HG03064 (cell line): ENCODE results near the gene CARD11.
"Not testable (repeated sequence)": the region's sequence is repeated elsewhere in the genome, so short reads cannot be mapped to it uniquely, and the experiment has no call there.

Experiments
- ATAC-seq: cut with Tn5 transposase; IDR thresholded peaks from one replicate; pipeline ENCODE4 v1.9.1; 2021; ENCODE audit warnings: low read depth; ENCODE audit not compliant: unreplicated experiment

The CARD11 gene

DNA sequence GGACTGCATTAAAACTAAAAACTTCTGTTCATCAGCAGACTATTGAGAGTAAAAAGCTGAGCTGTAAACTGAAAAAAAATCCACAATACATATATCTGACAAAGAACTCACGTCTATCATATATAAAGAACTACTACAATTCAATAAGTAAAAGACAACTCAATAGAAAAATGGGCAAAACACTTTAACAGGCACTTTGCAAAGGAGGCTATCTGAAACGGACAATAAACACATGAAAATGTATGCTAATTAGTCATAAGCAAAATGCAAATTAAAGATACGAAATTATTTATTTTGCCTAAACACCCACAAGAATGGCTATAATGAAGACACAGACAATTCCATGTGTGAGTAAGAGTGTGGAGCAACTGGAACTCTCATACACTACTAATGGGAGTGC, 18.1 kb downstream of the CARD11 start:
- ATAC-seq = no peak

DNA sequence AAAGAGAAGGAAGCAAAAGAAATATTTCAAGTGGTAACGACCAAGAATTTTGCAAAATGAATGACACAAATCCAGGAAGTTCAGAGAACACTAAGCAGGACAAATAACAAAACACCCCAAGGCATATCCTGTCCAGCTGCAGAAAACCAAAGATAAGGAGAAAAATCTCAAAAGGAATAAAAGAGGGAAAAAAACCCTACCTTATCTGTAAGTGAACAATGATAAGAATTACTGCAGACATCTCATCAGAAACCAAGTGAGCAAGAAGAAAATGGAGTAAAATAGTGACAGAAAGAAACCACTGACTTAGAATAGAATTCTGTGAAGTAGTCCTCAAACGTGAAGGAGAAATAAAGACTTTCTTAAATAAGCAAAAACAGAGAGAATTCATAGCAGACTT, 21.8 kb downstream of the CARD11 start:
- ATAC-seq = no peak

DNA sequence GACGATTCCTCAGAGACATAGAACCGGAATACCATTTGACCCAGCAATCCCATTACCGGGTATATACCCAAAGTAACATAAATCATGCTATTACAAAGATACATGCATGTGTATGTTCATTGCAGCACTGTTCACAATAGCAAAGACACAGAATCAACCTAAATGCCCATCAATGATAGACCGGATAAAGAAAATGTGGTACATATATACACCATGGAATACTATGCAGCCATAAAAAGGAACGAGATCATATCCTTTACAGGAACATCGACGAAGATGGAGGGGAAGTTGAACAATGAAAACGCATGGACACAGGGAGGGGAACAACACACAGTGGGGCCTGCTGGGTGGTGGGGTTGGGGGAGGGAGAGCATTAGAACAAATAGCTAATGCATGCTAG, 22.4 kb downstream of the CARD11 start:
- ATAC-seq = not testable (repeated sequence)

DNA sequence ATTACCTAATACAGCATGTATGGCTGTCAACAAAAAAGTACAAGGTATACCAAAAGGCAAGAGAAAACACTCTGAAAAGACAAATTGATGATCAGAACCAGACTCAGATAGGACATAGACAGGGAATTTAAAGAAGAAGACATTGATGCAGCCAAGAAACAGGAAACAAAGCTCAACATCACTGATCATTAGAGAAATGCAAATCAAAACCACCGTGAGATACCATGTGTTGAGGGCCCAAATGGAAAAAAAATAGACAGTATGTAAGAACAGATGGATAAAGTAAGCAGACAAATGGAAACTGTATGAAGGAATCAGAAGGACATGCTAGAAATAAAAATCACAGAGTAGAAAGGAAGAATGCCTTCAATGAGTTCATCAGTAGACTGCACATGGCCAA, 23.3 kb downstream of the CARD11 start:
- ATAC-seq = no peak

DNA sequence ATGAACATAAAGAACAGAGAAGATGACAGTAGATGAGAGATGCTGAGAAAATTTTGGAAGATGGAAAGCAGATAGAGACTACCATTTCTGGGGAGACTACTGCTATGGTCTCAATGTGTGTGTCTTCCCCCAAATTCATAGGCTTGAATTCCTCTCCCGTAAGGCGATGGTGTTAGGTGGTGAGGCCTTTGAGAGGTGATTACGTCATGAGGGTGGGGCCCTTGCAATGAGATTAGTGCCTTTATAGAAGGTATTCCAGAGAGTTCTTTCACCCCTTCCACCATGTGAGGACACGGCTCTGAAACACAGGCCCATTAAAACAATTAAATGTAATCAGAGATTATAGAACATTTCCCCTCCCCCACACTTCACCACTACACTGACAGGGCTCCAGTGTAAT, 23.9 kb downstream of the CARD11 start:
- no peak for ATAC-seq

DNA sequence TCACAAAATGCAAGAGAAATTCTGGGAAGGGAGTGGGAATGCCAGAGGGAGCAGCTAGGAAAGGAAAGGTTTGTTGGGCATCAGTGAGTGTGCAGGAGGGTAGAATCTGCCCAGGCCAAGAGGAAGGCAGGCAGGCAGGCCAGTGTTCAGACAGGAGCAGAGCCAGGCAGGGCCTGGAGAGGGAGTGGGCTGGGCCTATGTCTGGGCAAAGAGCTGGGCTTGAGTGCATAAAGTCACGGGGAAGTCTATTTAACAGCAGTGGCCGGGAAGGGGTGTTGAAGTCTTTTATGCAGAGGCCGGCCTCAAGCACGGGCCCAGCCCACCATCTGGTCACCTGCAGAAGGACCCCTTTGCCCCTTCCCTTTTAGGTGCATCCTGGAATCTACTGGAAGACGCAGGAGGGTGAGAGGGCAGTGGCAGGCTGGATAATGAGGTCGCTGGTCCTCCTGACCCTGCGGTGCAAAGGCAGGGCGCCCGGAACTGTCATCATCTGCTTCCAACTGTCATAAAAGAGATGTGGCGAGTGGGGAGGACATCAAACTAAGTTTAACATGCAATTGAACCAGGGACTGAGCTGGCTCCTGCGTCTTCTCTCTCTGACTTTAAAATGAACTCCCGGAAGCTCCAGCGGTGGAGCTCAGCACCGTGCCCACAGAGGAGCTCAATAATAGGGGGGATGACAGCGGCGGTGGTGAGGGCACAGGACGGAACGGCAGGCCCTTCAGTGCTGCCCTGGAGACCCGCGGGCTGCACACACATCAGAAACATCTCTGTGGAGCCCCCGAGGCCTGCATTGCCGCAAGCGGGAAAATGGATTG, 29.5 kb downstream of the CARD11 start:
- ATAC-seq = no peak

DNA sequence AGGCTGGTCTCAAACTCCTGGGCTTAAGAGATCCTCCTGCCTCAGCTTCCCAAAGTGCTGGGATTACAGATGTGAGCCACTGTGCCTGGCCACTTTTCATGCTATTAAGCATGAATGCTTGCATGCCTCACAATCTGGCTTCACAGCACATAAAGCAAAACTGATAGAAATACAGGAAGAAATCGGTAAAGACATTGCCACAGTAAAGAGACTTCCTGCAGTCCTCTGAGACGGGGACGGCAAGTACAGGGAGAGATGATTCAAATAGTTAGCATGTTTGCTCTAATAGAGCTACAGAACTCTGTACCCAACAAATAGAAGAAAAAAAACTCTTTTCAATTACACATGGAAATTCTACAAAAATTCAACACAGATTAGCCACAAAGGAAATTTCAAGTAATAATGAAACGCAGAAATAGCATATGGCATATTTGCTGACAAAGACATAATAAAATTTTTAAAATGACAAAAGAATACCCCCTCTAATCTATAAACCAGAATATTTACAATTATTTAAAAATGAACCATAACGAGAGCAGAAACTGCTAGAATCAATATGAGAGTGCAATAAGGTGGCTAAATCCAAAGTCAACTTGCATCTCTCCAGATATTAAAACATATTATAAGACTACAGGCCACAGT, 32.3 kb downstream of the CARD11 start:
- no peak for ATAC-seq

DNA sequence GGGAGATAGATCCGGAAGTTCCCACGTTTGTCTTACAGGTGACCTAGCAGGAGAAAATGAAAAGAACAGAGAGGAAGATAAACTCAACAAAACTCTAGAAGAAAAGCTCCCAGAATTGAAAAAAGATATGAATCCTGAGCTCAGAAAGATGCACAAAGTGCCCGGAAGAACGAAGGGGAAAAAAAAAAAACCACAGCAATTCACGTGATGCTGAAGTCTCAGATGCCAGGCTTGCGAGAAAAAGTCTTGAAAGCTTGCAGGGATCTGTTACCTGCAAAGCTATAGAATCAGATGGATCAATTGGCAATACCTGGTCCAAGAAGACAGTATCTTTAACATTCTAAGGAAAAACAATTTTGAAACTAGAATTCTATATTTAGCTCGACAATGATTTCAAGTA, 33.5 kb downstream of the CARD11 start:
- no peak for ATAC-seq

DNA sequence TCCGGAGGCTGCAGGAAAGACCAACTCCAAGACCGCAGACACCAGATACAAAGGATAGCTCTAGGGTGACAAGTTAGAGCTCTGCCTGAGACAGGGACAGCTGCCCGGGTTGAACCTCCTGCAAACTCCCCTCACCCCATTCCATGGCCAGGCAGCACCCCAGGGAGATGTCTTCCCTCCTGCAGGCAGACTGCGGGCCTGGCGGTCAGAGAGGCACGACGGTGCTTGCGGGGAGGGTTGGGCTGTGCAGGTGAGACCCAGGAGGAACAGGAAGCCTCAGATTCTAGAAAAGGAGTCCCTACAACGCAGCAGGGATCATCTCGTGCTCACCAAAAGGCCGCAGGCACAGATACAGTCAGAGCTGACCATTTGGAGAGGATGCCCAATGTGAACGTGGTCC, 34.6 kb downstream of the CARD11 start:
- ATAC-seq = no peak

DNA sequence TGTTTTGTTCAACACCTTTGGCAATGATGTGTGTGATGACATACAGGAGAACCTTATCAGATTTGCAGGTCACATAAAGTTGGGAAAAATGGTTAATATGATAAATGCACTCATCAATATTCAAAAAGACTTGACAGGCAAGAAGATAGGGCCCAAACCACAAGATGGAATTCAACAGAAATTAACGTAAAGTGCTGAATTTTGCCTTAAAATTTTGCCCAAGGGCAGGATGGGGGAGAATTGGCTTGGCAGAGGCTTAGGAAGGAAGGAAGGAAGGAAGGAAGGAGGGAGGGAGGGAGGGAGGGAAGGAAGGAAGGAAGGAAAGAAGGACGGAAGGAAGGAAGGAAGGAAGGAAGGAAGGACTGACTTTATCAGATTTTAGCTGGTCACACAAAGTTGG, 35.3 kb downstream of the CARD11 start:
- no peak for ATAC-seq

DNA sequence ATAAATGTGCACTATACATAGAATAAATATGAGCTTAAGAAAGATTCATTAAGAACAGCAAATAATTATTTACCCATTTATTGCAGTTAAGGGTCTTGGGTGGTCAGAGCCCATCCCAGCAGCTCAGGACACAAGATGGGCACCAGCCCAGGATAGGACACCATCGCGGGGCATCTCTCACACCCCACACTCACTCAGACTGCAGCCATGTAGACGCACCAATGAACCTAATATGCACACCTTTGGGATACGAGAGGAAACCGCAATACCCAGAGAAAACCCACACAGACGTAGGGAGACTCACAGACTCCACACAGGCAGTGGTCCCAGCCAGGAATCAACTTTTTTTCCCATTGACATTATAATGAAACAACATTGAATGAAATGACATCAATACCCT, 36.0 kb downstream of the CARD11 start:
- ATAC-seq = no peak

DNA sequence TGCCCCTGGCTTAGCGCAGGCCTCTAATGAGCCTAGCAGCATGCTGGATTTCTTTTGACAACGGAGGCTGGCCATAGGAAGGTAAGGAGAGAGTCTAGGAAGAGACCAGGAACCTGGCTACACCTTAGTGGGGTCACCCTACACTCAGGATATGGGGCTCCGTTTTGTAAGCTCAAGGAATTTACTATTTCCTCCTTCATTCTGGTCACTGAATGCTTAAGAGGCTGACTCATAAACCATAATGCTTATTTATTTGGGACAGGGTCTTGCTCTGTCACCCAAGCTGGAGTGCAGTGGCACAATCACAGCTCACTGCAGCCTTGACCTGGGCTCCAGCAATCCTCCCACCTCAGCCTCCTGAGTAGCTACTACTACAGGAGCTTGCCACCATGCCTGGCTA, 38.4 kb downstream of the CARD11 start:
- no peak for ATAC-seq

DNA sequence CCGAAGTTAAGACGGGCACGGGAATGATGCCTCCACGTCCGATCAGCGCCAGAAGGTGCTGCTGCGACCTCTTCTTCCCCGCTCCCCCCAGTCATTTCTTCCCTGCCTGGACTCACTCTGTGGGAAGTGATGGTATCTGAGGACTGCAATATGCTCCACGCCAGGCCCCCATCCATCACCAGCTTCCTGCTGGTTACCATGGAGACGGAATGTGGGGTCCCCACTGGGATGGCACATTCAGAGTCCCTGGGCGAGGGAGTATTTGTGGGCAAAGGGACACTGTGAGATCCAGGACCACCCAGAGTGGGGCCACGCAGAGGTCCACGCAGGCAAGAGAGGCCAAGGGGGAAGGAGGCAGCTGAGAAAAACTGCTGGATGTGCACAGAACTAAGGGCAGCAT, 39.7 kb downstream of the CARD11 start:
- no peak for ATAC-seq

DNA sequence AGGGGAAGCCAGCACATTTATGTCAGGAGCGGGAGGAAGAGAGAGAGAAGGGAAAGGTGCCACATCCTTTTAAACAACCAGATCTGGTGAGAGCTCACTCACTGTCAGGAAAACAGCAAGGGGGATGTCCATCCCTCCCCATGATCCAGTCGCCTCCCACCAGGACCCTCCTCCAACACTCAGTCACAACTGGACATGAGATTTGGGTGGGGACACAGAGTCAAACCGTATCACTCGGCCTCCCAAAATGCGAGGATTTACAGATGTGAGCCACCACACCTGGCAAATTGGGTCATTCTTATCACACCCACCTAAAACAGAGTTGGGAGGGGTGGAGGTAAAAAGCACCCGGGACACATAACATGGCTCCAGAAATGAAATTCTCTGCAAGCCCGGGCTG, 41.0 kb downstream of the CARD11 start:
- no peak for ATAC-seq

DNA sequence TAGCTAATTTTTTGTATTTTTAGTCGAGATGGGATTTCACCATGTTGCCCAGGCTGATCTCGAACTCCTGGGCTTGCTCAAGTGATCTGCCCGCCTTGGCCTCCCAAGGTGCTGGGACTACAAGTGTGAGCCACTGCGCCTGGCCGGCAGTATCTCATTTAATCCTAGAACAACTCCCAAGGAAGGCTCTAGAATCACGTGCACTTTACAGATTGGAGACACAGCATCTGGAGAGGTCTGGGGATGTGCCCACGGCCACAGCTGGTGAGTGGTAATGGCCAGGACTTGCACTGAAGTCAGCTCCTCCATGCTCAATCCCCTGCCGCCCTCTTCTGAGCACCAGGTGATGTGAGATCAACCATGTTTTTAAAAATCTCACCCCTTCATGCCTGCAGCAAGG, 43.1 kb downstream of the CARD11 start:
- ATAC-seq = no peak

DNA sequence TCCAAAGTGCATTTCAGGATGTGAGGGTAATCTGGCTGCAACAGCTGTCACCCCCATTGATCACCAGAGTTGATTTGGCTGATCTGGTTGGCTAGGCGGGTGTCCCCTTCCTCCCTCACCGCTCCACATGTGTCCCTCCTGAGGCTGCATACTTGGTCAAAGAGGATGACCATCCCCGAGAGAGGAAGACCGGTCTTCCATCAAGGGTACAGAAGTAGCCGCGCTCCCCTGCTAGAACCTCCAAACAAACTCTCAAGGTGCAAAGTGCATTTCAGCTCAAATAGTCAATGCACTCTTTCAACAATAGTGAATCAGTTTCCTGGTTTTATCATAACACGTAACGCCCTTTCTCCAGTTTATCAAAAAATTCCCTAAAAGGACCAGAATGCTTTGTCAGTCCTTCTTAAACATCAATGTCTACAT, 44.6 kb downstream of the CARD11 start:
- no peak for ATAC-seq

DNA sequence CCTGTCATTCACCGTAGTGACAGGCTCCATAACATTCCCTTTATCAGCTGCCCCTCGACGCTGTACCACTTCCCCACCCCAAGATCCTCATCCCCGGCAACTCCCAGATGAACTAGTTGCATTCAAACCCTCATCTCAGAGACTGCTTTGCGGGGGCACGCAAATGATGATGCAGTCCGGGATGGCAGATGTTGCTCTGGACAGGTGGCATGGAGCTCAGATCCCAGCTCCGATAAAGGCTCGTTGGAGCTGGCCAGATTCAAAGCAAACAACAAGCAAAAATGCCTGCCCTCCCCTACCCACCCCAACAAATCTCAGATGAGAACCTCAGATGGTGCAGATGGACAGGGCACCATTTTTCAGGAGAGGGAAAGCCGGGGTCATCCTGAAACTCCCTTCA, 46.7 kb downstream of the CARD11 start:
- no peak for ATAC-seq

DNA sequence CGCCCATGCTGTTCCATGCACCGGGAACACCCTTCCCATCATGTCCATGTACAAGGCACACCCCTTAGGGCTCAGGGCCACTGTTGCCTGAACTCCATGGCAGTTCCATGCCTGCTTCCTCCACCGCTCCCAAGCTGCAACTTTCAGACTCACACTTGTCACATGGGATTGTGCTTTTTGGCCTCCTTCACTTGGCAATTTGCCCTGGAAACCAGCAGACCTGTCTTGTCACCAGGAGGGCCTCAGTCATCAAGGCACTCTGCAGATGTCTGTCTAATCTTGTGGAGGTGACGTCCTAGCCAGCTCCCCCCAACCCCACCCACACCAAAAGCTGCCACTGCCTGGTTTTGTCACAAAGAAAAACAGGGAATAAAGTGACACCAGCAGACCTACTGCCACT, 47.5 kb downstream of the CARD11 start:
- ATAC-seq = no peak

DNA sequence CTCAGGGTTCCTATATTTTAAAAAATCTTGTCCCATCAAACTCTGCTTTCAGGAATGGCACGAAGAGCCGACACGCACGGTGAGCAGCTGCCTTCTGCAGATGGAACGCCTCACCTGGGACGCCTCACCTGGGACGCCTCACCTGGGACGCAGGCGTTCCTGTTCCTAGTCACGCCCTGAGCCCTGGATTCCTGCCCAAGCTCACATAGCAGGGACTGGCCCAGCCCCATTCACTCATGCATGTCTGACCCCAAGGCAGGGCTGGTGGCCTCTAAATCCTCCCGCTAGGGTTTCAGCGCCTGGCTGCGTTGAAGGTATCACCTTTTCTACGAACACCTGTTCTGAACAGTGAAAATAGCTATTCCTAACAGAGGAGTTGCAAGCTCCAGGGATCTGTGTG, 49.8 kb downstream of the CARD11 start:
- ATAC-seq = no peak

DNA sequence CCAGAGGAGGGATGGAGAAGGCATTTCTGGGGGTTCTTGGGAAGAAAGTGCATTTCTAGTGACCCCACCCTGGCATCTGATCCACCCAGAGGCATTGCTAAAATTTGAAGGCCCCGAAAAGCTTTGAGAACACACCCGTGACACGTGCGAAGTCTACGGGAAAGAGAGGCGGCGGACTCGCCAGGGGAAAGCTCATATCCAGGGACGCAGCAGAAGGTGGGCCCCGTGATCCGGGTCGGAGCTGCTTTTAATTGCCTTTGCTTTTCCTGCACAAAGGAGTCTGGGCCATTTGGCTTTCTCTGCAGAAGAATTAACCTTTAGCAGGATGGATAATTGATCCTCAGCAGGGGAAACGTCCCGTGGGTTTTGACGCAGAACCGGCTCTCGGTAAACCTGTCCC, 50.3 kb downstream of the CARD11 start:
- no peak for ATAC-seq

DNA sequence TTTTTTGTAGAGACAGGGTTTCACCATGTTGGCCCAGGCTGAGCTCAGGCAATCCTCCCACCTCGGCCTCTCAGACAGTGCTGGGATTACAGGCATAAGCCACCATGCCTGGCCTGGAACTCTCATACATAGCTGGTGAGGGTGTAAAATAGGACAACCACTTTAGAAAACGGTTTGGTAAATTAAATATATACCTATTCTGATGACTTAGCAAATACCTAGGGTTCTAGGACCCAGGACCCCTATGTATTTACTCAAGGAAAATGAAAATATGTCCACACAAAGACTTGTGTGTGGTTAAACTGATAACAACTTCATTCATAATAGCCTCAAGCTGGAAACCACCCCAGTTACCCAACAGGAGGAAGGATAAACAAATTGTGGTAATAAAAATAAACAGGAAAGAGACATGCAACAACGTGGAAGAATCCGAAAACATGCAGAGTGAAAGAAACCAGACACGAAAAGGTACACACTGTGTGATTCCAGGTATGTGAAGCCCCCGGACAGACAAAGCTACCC, 52.7 kb downstream of the CARD11 start:
- no peak for ATAC-seq

DNA sequence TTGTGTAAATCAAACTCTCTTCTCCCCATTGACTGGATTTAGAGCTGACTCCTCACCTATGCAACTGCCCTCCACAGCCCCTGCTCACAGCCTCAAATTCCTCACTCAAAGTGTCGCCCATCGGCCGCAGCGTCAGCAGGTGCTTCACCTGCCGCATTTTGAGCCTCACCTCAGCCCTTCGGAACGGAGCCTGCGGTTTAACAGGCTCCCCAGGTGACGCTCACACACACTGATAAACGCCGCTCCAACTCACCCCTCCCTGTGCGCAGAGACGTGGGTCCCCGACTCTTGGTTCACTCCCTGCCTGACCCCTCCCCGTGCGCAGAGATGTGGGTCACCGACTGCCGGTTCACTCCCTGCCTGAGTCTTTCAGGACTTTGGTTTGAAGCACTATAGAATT, 57.1 kb downstream of the CARD11 start:
- no peak for ATAC-seq
